ENCODE data around the gene HIVEP1.

DNA sequence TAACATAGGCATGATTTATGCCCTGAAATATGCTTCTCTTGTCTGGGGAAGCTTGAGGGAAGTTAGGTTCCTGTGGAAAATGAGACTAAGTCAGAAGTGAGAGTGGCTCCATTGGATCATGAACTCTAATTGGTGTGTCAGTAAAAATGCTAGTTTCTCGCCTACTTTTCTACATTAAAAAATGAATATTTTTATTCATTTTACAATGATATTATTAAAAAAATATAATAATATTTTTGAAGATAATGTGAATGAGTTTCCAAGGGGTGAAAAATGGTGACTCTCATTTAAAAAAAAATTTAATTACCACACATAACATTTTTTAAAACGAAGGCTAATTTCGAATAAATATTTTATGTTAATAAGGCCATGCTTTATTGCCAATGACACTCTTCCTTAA lies 84.2 kb downstream of the HIVEP1 start:
- TF ChIP-seq, protein P1, sequence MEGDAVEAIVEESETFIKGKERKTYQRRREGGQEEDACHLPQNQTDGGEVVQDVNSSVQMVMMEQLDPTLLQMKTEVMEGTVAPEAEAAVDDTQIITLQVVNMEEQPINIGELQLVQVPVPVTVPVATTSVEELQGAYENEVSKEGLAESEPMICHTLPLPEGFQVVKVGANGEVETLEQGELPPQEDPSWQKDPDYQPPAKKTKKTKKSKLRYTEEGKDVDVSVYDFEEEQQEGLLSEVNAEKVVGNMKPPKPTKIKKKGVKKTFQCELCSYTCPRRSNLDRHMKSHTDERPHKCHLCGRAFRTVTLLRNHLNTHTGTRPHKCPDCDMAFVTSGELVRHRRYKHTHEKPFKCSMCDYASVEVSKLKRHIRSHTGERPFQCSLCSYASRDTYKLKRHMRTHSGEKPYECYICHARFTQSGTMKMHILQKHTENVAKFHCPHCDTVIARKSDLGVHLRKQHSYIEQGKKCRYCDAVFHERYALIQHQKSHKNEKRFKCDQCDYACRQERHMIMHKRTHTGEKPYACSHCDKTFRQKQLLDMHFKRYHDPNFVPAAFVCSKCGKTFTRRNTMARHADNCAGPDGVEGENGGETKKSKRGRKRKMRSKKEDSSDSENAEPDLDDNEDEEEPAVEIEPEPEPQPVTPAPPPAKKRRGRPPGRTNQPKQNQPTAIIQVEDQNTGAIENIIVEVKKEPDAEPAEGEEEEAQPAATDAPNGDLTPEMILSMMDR (IDR thresholded peaks at IDR 0.05): no peak
- TF ChIP-seq POLR2A (IDR thresholded peaks at IDR 0.05): no peak

Data from body of pancreas (tissue), 4 donors.